ENCODE results near the gene HEATR1.

Gene HEATR1

GRCh38 chr1:236520445-236521005, 83.8 kb downstream of the HEATR1 start:
- Histone ChIP-seq H2AK5ac (ENCODE audit: low read length) (no peak overlapping the region), H3K18ac (ENCODE audit: low read length) (no peak overlapping the region), H3K27me3 (ENCODE audit: insufficient read depth, low read length, poor library complexity) (no peaks in the 10 kb centered on the region), H3K23ac (ENCODE audit: low read length) (no peak overlapping the region), H3K9ac (ENCODE audit: low read length) (no peak overlapping the region), H2BK15ac (replicated peaks; ENCODE audit: low read depth) (no peak overlapping the region), H3K4me3 (ENCODE audit: low read length) (no peak overlapping the region), H3K4me2 (ENCODE audit: low read length) (no peak overlapping the region), H2BK120ac (ENCODE audit: low read depth, low read length) (no peak overlapping the region), H3K79me2 (ENCODE audit: control insufficient read depth, insufficient read depth, low read length) (no peaks in the 10 kb centered on the region), H3K4ac (ENCODE audit: low read depth, low read length) (no peak overlapping the region), H3K27ac (ENCODE audit: low read depth, low read length) (no peak overlapping the region), H3K36me3 (ENCODE audit: control insufficient read depth, insufficient read depth, low read length) (no peaks in the 10 kb centered on the region), H4K8ac (ENCODE audit: low read depth, low read length) (no peak overlapping the region), H2BK5ac (ENCODE audit: low read length) (no peak overlapping the region), H3K4me1 (ENCODE audit: control insufficient read depth, low read depth, low read length) (no peaks in the 10 kb centered on the region), H3K56ac (ENCODE audit: low read length) (no peak overlapping the region), H3K79me1 (ENCODE audit: low read length) (no peaks in the 10 kb centered on the region), H4K5ac (ENCODE audit: low read length) (no peak overlapping the region)
- no CpG with 5 or more reads among the region's 4 CpGs for WGBS (ENCODE audit: extremely low coverage, insufficient coverage, low lambda C conversion rate)
- peak; percentile 60 for DNase-seq

GRCh38 chr1:236518322-236518721, 86.0 kb downstream of the HEATR1 start:
- no peaks in the 10 kb centered on the region for H3K27me3 ChIP-seq (ENCODE audit: insufficient read depth, low read length, poor library complexity)
- H3K4ac ChIP-seq (ENCODE audit: low read depth, low read length), result no peak overlapping the region
- no peak overlapping the region for H3K27ac ChIP-seq (ENCODE audit: low read depth, low read length)
- H3K9ac ChIP-seq (ENCODE audit: low read length), result no peak overlapping the region
- H2BK120ac ChIP-seq (ENCODE audit: low read depth, low read length), result no peak overlapping the region
- H3K4me3 ChIP-seq (ENCODE audit: low read length), result no peak overlapping the region
- no peaks in the 10 kb centered on the region for H3K4me1 ChIP-seq (ENCODE audit: control insufficient read depth, low read depth, low read length)
- no peak overlapping the region for H3K4me2 ChIP-seq (ENCODE audit: low read length)
- H2AK5ac ChIP-seq (ENCODE audit: low read length), result no peak overlapping the region
- no peaks in the 10 kb centered on the region for H3K36me3 ChIP-seq (ENCODE audit: control insufficient read depth, insufficient read depth, low read length)
- H4K8ac ChIP-seq (ENCODE audit: low read depth, low read length), result no peak overlapping the region
- no peak for DNase-seq
- H3K79me1 ChIP-seq (ENCODE audit: low read length), result no peaks in the 10 kb centered on the region
- no peak overlapping the region for H3K23ac ChIP-seq (ENCODE audit: low read length)
- H2BK5ac ChIP-seq (ENCODE audit: low read length), result no peak overlapping the region
- H3K56ac ChIP-seq (ENCODE audit: low read length), result no peak overlapping the region
- WGBS (ENCODE audit: extremely low coverage, insufficient coverage, low lambda C conversion rate), result no CpG with 5 or more reads among the region's 5 CpGs
- H4K5ac ChIP-seq (ENCODE audit: low read length), result no peak overlapping the region
- H3K18ac ChIP-seq (ENCODE audit: low read length), result no peak overlapping the region
- no peak overlapping the region for H2BK15ac ChIP-seq (replicated peaks; ENCODE audit: low read depth)
- no peaks in the 10 kb centered on the region for H3K79me2 ChIP-seq (ENCODE audit: control insufficient read depth, insufficient read depth, low read length)

GRCh38 chr1:236516929-236517704, 87.2 kb downstream of the HEATR1 start:
- no peak overlapping the region for H3K18ac ChIP-seq (ENCODE audit: low read length)
- no peak overlapping the region for H3K9ac ChIP-seq (ENCODE audit: low read length)
- no peaks in the 10 kb centered on the region for H3K79me2 ChIP-seq (ENCODE audit: control insufficient read depth, insufficient read depth, low read length)
- no peak overlapping the region for H2BK15ac ChIP-seq (replicated peaks; ENCODE audit: low read depth)
- no peak overlapping the region for H2AK5ac ChIP-seq (ENCODE audit: low read length)
- no peaks in the 10 kb centered on the region for H3K27me3 ChIP-seq (ENCODE audit: insufficient read depth, low read length, poor library complexity)
- H3K56ac ChIP-seq (ENCODE audit: low read length), result no peak overlapping the region
- no peak overlapping the region for H4K8ac ChIP-seq (ENCODE audit: low read depth, low read length)
- peak overlapping the region; percentile 9 for H2BK120ac ChIP-seq (ENCODE audit: low read depth, low read length)
- no peak overlapping the region for H3K23ac ChIP-seq (ENCODE audit: low read length)
- H3K4ac ChIP-seq (ENCODE audit: low read depth, low read length), result no peak overlapping the region
- H3K36me3 ChIP-seq (ENCODE audit: control insufficient read depth, insufficient read depth, low read length), result no peaks in the 10 kb centered on the region
- no CpG with 5 or more reads among the region's 8 CpGs for WGBS (ENCODE audit: extremely low coverage, insufficient coverage, low lambda C conversion rate)
- H3K4me2 ChIP-seq (ENCODE audit: low read length), result no peak overlapping the region
- H3K79me1 ChIP-seq (ENCODE audit: low read length), result no peaks in the 10 kb centered on the region
- no peak overlapping the region for H4K5ac ChIP-seq (ENCODE audit: low read length)
- DNase-seq, result no peak
- H3K4me1 ChIP-seq (ENCODE audit: control insufficient read depth, low read depth, low read length), result no peaks in the 10 kb centered on the region
- H3K27ac ChIP-seq (ENCODE audit: low read depth, low read length), result no peak overlapping the region
- H2BK5ac ChIP-seq (ENCODE audit: low read length), result no peak overlapping the region
- H3K4me3 ChIP-seq (ENCODE audit: low read length), result no peak overlapping the region

GRCh38 chr1:236515443-236515958, 88.8 kb downstream of the HEATR1 start:
- no peak overlapping the region for H3K4me3 ChIP-seq (ENCODE audit: low read length)
- H3K36me3 ChIP-seq (ENCODE audit: control insufficient read depth, insufficient read depth, low read length), result no peaks in the 10 kb centered on the region
- H3K23ac ChIP-seq (ENCODE audit: low read length), result no peak overlapping the region
- H3K4me2 ChIP-seq (ENCODE audit: low read length), result no peak overlapping the region
- H2BK15ac ChIP-seq (replicated peaks; ENCODE audit: low read depth), result no peak overlapping the region
- H2BK120ac ChIP-seq (ENCODE audit: low read depth, low read length), result no peak overlapping the region
- no peak for DNase-seq
- no peak overlapping the region for H3K18ac ChIP-seq (ENCODE audit: low read length)
- H2BK5ac ChIP-seq (ENCODE audit: low read length), result no peak overlapping the region
- H4K8ac ChIP-seq (ENCODE audit: low read depth, low read length), result no peak overlapping the region
- no peaks in the 10 kb centered on the region for H3K4me1 ChIP-seq (ENCODE audit: control insufficient read depth, low read depth, low read length)
- no peaks in the 10 kb centered on the region for H3K79me1 ChIP-seq (ENCODE audit: low read length)
- H3K27me3 ChIP-seq (ENCODE audit: insufficient read depth, low read length, poor library complexity), result no peaks in the 10 kb centered on the region
- H3K9ac ChIP-seq (ENCODE audit: low read length), result no peak overlapping the region
- H3K79me2 ChIP-seq (ENCODE audit: control insufficient read depth, insufficient read depth, low read length), result no peaks in the 10 kb centered on the region
- H3K56ac ChIP-seq (ENCODE audit: low read length), result no peak overlapping the region
- no peak overlapping the region for H4K5ac ChIP-seq (ENCODE audit: low read length)
- no peak overlapping the region for H3K4ac ChIP-seq (ENCODE audit: low read depth, low read length)
- no peak overlapping the region for H3K27ac ChIP-seq (ENCODE audit: low read depth, low read length)
- no CpG with 5 or more reads among the region's 4 CpGs for WGBS (ENCODE audit: extremely low coverage, insufficient coverage, low lambda C conversion rate)
- no peak overlapping the region for H2AK5ac ChIP-seq (ENCODE audit: low read length)

- H3K4me1 ChIP-seq (ENCODE audit: control insufficient read depth, low read depth, low read length), result no peaks in the 10 kb centered on the region
- H2AK5ac ChIP-seq (ENCODE audit: low read length), result no peak overlapping the region
- H3K56ac ChIP-seq (ENCODE audit: low read length), result no peak overlapping the region
- H3K4me3 ChIP-seq (ENCODE audit: low read length), result no peak overlapping the region
- H2BK5ac ChIP-seq (ENCODE audit: low read length), result no peak overlapping the region
- WGBS (ENCODE audit: extremely low coverage, insufficient coverage, low lambda C conversion rate), result no CpG with 5 or more reads among the region's 4 CpGs
- H4K8ac ChIP-seq (ENCODE audit: low read depth, low read length), result no peak overlapping the region
- no peak overlapping the region for H3K4ac ChIP-seq (ENCODE audit: low read depth, low read length)
- no peaks in the 10 kb centered on the region for H3K27me3 ChIP-seq (ENCODE audit: insufficient read depth, low read length, poor library complexity)
- H3K27ac ChIP-seq (ENCODE audit: low read depth, low read length), result no peak overlapping the region
- H3K79me1 ChIP-seq (ENCODE audit: low read length), result no peaks in the 10 kb centered on the region
- H4K5ac ChIP-seq (ENCODE audit: low read length), result no peak overlapping the region
- no peak for DNase-seq
- no peak overlapping the region for H3K23ac ChIP-seq (ENCODE audit: low read length)
- H3K18ac ChIP-seq (ENCODE audit: low read length), result no peak overlapping the region
- no peaks in the 10 kb centered on the region for H3K79me2 ChIP-seq (ENCODE audit: control insufficient read depth, insufficient read depth, low read length)
- H3K9ac ChIP-seq (ENCODE audit: low read length), result no peak overlapping the region
- no peak overlapping the region for H2BK15ac ChIP-seq (replicated peaks; ENCODE audit: low read depth)
- no peaks in the 10 kb centered on the region for H3K36me3 ChIP-seq (ENCODE audit: control insufficient read depth, insufficient read depth, low read length)
- no peak overlapping the region for H3K4me2 ChIP-seq (ENCODE audit: low read length)
- no peak overlapping the region for H2BK120ac ChIP-seq (ENCODE audit: low read depth, low read length)
These were observed 89.4 kb downstream of the HEATR1 start for GRCh38 chr1:236514703-236515442.

Measured in mesendoderm (in vitro differentiated cells).